Measurements from ENCODE around the gene CCL27.

Gene CCL27

GRCh38 chr9:34675048-34675714 lies 12.7 kb upstream of the CCL27 start:
- TF ChIP-seq EZH2phosphoT487 (IDR thresholded peaks at IDR 0.05; ENCODE audit: borderline replicate concordance) (no peak), CTCF (conservative IDR thresholded peaks at IDR 0.05; ENCODE audit: low read length) (peak; percentile 97)
- no peaks in the 10 kb centered on the region for H3K79me2 ChIP-seq (ENCODE audit: insufficient read depth, low read length)
- H3F3A ChIP-seq (ENCODE audit: low read depth): no peaks in the 10 kb centered on the region

GRCh38 chr9:34674440-34674839 lies 12.0 kb upstream of the CCL27 start:
- Histone ChIP-seq H3K9me2 (replicated peaks; ENCODE audit: low read depth, low read length) (no peaks in the 10 kb centered on the region), H3F3A (ENCODE audit: low read depth) (no peaks in the 10 kb centered on the region), H4K20me1 (ENCODE audit: insufficient read depth, low read length, poor library complexity, severe bottlenecking) (no peaks in the 10 kb centered on the region), H3K9ac (ENCODE audit: low read depth, low read length, poor library complexity, severe bottlenecking) (no peak overlapping the region), H3K4me2 (ENCODE audit: low read depth, low read length, poor library complexity, severe bottlenecking) (no peak overlapping the region), H2AFZ (ENCODE audit: low read length) (no peak overlapping the region), H3K79me2 (ENCODE audit: insufficient read depth, low read length) (no peaks in the 10 kb centered on the region), H3K36me3 (ENCODE audit: insufficient read depth, low read length) (no peaks in the 10 kb centered on the region), H3K4me3 (ENCODE audit: low read length, poor library complexity, severe bottlenecking) (no peak overlapping the region), H3K9me3 (ENCODE audit: insufficient read depth, low read depth, low read length) (no peaks in the 10 kb centered on the region), H3K27me3 (ENCODE audit: insufficient read depth, low read length, poor library complexity, severe bottlenecking) (no peaks in the 10 kb centered on the region), H3K4me1 (ENCODE audit: insufficient read depth, low read length, poor library complexity, severe bottlenecking) (no peaks in the 10 kb centered on the region)
- no peak for TF ChIP-seq EZH2phosphoT487 (IDR thresholded peaks at IDR 0.05; ENCODE audit: borderline replicate concordance)

More at GRCh38 chr9:34675048-34675714, 12.7 kb upstream of the CCL27 start:
- Histone ChIP-seq H3K4me1 (ENCODE audit: insufficient read depth, low read length, poor library complexity, severe bottlenecking) (no peaks in the 10 kb centered on the region), H3K4me3 (ENCODE audit: low read length, poor library complexity, severe bottlenecking) (no peak overlapping the region), H3K36me3 (ENCODE audit: insufficient read depth, low read length) (no peaks in the 10 kb centered on the region), H2AFZ (ENCODE audit: low read length) (peak overlapping the region; percentile 71), H3K9me3 (ENCODE audit: insufficient read depth, low read depth, low read length) (no peaks in the 10 kb centered on the region), H3K9ac (ENCODE audit: low read depth, low read length, poor library complexity, severe bottlenecking) (no peak overlapping the region), H3K4me2 (ENCODE audit: low read depth, low read length, poor library complexity, severe bottlenecking) (no peak overlapping the region), H3K9me2 (replicated peaks; ENCODE audit: low read depth, low read length) (no peaks in the 10 kb centered on the region), H3K27me3 (ENCODE audit: insufficient read depth, low read length, poor library complexity, severe bottlenecking) (no peaks in the 10 kb centered on the region), H4K20me1 (ENCODE audit: insufficient read depth, low read length, poor library complexity, severe bottlenecking) (no peaks in the 10 kb centered on the region)

GRCh38 chr9:34671307-34671706 lies 8.8 kb upstream of the CCL27 start:
- Histone ChIP-seq H4K20me1 (ENCODE audit: insufficient read depth, low read length, poor library complexity, severe bottlenecking) (no peaks in the 10 kb centered on the region), H3K9ac (ENCODE audit: low read depth, low read length, poor library complexity, severe bottlenecking) (no peak overlapping the region), H2AFZ (ENCODE audit: low read length) (no peak overlapping the region), H3K4me3 (ENCODE audit: low read length, poor library complexity, severe bottlenecking) (no peak overlapping the region), H3K27me3 (ENCODE audit: insufficient read depth, low read length, poor library complexity, severe bottlenecking) (no peaks in the 10 kb centered on the region), H3K4me1 (ENCODE audit: insufficient read depth, low read length, poor library complexity, severe bottlenecking) (no peaks in the 10 kb centered on the region), H3F3A (ENCODE audit: low read depth) (no peaks in the 10 kb centered on the region), H3K79me2 (ENCODE audit: insufficient read depth, low read length) (no peaks in the 10 kb centered on the region), H3K4me2 (ENCODE audit: low read depth, low read length, poor library complexity, severe bottlenecking) (no peak overlapping the region), H3K9me2 (replicated peaks; ENCODE audit: low read depth, low read length) (no peaks in the 10 kb centered on the region), H3K36me3 (ENCODE audit: insufficient read depth, low read length) (no peaks in the 10 kb centered on the region), H3K9me3 (ENCODE audit: insufficient read depth, low read depth, low read length) (no peaks in the 10 kb centered on the region)
- TF ChIP-seq CTCF (conservative IDR thresholded peaks at IDR 0.05; ENCODE audit: low read length): no peak
- TF ChIP-seq EZH2phosphoT487 (IDR thresholded peaks at IDR 0.05; ENCODE audit: borderline replicate concordance): no peak
